Measurements from ENCODE around the gene CEP57. TPM values are rescaled to one million over a fixed set of nuclear protein-coding genes. Genes with fewer than 3 reads are reported as not detected.

The CEP57 gene
- total RNA-seq, 4 donors from 2014 or later, result 22.4 to 61.7 (median 40.2) TPM

GRCh38 chr11:95816037-95816436 is 25.7 kb downstream of the CEP57 start:
- no peaks in the 10 kb centered on the region for H3K9me3 ChIP-seq
- TF ChIP-seq, protein P1, sequence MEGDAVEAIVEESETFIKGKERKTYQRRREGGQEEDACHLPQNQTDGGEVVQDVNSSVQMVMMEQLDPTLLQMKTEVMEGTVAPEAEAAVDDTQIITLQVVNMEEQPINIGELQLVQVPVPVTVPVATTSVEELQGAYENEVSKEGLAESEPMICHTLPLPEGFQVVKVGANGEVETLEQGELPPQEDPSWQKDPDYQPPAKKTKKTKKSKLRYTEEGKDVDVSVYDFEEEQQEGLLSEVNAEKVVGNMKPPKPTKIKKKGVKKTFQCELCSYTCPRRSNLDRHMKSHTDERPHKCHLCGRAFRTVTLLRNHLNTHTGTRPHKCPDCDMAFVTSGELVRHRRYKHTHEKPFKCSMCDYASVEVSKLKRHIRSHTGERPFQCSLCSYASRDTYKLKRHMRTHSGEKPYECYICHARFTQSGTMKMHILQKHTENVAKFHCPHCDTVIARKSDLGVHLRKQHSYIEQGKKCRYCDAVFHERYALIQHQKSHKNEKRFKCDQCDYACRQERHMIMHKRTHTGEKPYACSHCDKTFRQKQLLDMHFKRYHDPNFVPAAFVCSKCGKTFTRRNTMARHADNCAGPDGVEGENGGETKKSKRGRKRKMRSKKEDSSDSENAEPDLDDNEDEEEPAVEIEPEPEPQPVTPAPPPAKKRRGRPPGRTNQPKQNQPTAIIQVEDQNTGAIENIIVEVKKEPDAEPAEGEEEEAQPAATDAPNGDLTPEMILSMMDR (IDR thresholded peaks at IDR 0.05), result no peak
- TF ChIP-seq EP300 (IDR thresholded peaks at IDR 0.05; ENCODE audit: low read depth) (no peak), POLR2A (IDR thresholded peaks at IDR 0.05) (no peak), POLR2AphosphoS5 (IDR thresholded peaks at IDR 0.05) (no peak)
- 86 to 100% methylated on average over 2 of the region's 2 CpGs for WGBS, 2 donors (ENCODE audit: low coverage in 1 of 2)
- in situ Hi-C loops (cut with MboI; ENCODE audit: low pct_ligation_motif_present in 1 of 4, low pct_unique_long_range_greater_than_20kb in 1 of 4, low sequenced_read_pairs in 3 of 4), result no loop called here
- intact Hi-C loops (cut with DNase I; ENCODE audit: low total_unique reads), result no loop called here
- no peaks in the 10 kb centered on the region for H3K4me1 ChIP-seq
- DNase-seq, result no peak
- H3K36me3 ChIP-seq, result peaks cover 0 to 24% (median 9%) of the 10 kb centered on the region in 4 donors
- no peak overlapping the region for H3K4me3 ChIP-seq
- H3K27me3 ChIP-seq, result no peaks in the 10 kb centered on the region
- H3K27ac ChIP-seq, result no peak overlapping the region

DNA sequence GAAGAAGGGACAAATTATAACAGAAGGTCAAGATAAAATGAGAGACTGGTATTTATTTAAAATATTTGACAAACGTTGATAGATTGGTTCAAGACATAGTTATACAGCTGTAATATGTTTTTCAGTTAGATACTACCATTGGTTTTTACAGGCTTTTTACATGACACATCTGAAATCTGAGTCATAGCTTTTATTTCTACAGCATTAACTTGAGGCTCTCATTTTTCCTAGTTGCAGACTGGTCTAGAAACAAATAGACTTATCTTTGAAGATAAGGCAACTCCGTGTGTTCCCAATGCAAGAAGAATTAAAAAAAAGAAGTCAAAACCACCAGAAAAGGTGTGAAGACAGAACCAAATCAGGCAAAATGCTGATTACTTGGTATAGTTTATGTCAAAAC is 31.3 kb downstream of the CEP57 start:
- H3K9me3 ChIP-seq, result no peaks in the 10 kb centered on the region
- TF ChIP-seq POLR2A (IDR thresholded peaks at IDR 0.05), result no peak
- TF ChIP-seq, protein P1 (IDR thresholded peaks at IDR 0.05), result no peak
- TF ChIP-seq POLR2AphosphoS5 (IDR thresholded peaks at IDR 0.05), result no peak
- no peak for TF ChIP-seq EP300 (IDR thresholded peaks at IDR 0.05; ENCODE audit: low read depth)
- no peak for DNase-seq
- H3K4me1 ChIP-seq, result no peaks in the 10 kb centered on the region
- H3K27me3 ChIP-seq, result no peaks in the 10 kb centered on the region
- 74 to 83% methylated on average over 2 of the region's 2 CpGs for WGBS, 2 donors (ENCODE audit: low coverage in 1 of 2)
- no peak overlapping the region for H3K27ac ChIP-seq
- intact Hi-C loops (cut with DNase I; ENCODE audit: low total_unique reads), result no loop called here
- no peak overlapping the region for H3K4me3 ChIP-seq
- in situ Hi-C loops (cut with MboI; ENCODE audit: low pct_ligation_motif_present in 1 of 4, low pct_unique_long_range_greater_than_20kb in 1 of 4, low sequenced_read_pairs in 3 of 4), result no loop called here
- H3K36me3 ChIP-seq, result peaks cover 0 to 21% (median 9%) of the 10 kb centered on the region in 4 donors

- Histone ChIP-seq H3K4me3 (no peak overlapping the region), H3K27me3 (no peaks in the 10 kb centered on the region), H3K9me3 (no peaks in the 10 kb centered on the region), H3K36me3 (peaks cover 0 to 23% (median 5%) of the 10 kb centered on the region in 4 donors), H3K4me1 (no peaks in the 10 kb centered on the region), H3K27ac (no peak overlapping the region)
- intact Hi-C loops (cut with DNase I; ENCODE audit: low total_unique reads), result no loop called here
- 89 to 94% methylated on average over 4 of the region's 4 CpGs for WGBS, 2 donors (ENCODE audit: low coverage in 1 of 2)
- TF ChIP-seq EP300 (IDR thresholded peaks at IDR 0.05; ENCODE audit: low read depth) (no peak), POLR2A (IDR thresholded peaks at IDR 0.05) (no peak), POLR2AphosphoS5 (IDR thresholded peaks at IDR 0.05) (no peak)
- TF ChIP-seq, protein P1 (IDR thresholded peaks at IDR 0.05), result no peak
- in situ Hi-C loops (cut with MboI; ENCODE audit: low pct_ligation_motif_present in 1 of 4, low pct_unique_long_range_greater_than_20kb in 1 of 4, low sequenced_read_pairs in 3 of 4), result loop anchor here (25.0 kb wide), 2 partner anchors 535 to 560 kb away; partner anchors contain the start of genes CCDC82 (in 1 of the 4) and JRKL (in 1 of the 4)
- DNase-seq, result no peak
These were observed 37.4 kb downstream of the CEP57 start for GRCh38 chr11:95827696-95828095.

- WGBS, 2 donors (ENCODE audit: low coverage in 1 of 2), result 90 to 100% methylated on average over 1 of the region's 1 CpG
- no peaks in the 10 kb centered on the region for H3K27me3 ChIP-seq
- intact Hi-C loops (cut with DNase I; ENCODE audit: low total_unique reads), result no loop called here
- in situ Hi-C loops (cut with MboI; ENCODE audit: low pct_ligation_motif_present in 1 of 4, low pct_unique_long_range_greater_than_20kb in 1 of 4, low sequenced_read_pairs in 3 of 4), result loop anchor here (25.0 kb wide), 2 partner anchors 533 to 558 kb away; partner anchors contain the start of genes CCDC82 (in 1 of the 4) and JRKL (in 1 of the 4)
- no peaks in the 10 kb centered on the region for H3K9me3 ChIP-seq
- peaks cover 0 to 38% (median 14%) of the 10 kb centered on the region in 4 donors for H3K36me3 ChIP-seq
- no peaks in the 10 kb centered on the region for H3K4me1 ChIP-seq
- no peak overlapping the region for H3K4me3 ChIP-seq
- H3K27ac ChIP-seq, result no peak overlapping the region
- no peak for DNase-seq
- TF ChIP-seq POLR2A (IDR thresholded peaks at IDR 0.05), result no peak
These were observed 39.4 kb downstream of the CEP57 start for GRCh38 chr11:95829580-95830259.
